Neural progenitor cell (in vitro differentiated cells): ENCODE measurements around the gene PMIS2. TPM values are rescaled to one million over a fixed set of nuclear protein-coding genes. Genes with fewer than 3 reads are reported as not detected.
A peak's percentile ranks its signal among the peaks of the same experiment; 100 is the strongest.

ENCODE experiments used
- DNase-seq: peaks from one replicate; pipeline ENCODE4 v3.0.0-alpha.2; 2016; ENCODE audit warnings: low spot score
- H2AFZ ChIP-seq: fragments of 200-600 bp; sonication (generic); replicated peaks from 2 replicates; pipeline ENCODE4 v1.6.1; 2016; ENCODE audit warnings: antibody characterized with exemption
- H3F3A ChIP-seq: fragments of 200-600 bp; sonication (generic); 2 replicates; pipeline ENCODE4 v1.6.1; 2016; ENCODE audit warnings: antibody characterized with exemption, low read depth
- H3K27ac ChIP-seq: fragments of 200-600 bp; sonication (generic); 2 replicates; pipeline ENCODE4 v1.5.1; 2016; ENCODE audit warnings: mild to moderate bottlenecking
- H3K27me3 ChIP-seq: fragments of 200-600 bp; sonication (generic); 2 replicates; pipeline ENCODE4 v1.6.1; 2016; ENCODE audit warnings: mild to moderate bottlenecking, moderate library complexity
- H3K36me3 ChIP-seq: fragments of 200-600 bp; sonication (generic); 2 replicates; pipeline ENCODE4 v1.5.1; 2016
- H3K4me1 ChIP-seq: fragments of 200-600 bp; sonication (generic); 2 replicates; pipeline ENCODE4 v1.6.1; 2016; ENCODE audit warnings: mixed run types
- H3K4me2 ChIP-seq: fragments of 200-600 bp; sonication (generic); 2 replicates; pipeline ENCODE4 v1.6.1; 2016
- H3K4me3 ChIP-seq: fragments of 200-600 bp; sonication (generic); 2 replicates; pipeline ENCODE4 v1.5.1; 2016
- H3K79me2 ChIP-seq: fragments of 200-600 bp; sonication (generic); 2 replicates; pipeline ENCODE4 v1.6.1; 2016; ENCODE audit warnings: low read depth
- H3K9ac ChIP-seq: fragments of 200-600 bp; sonication (generic); 2 replicates; pipeline ENCODE4 v1.6.1; 2016
- H3K9me3 ChIP-seq: fragments of 200-600 bp; sonication (generic); 2 replicates; pipeline ENCODE4 v1.5.1; 2016; ENCODE audit warnings: low read depth
- H4K20me1 ChIP-seq: fragments of 200-600 bp; sonication (generic); 2 replicates; pipeline ENCODE4 v1.6.1; 2016; ENCODE audit warnings: low read depth
- H3K27ac Mint-ChIP-seq: 3 replicates; pipeline ENCODE4 v1.8.0; 2021; ENCODE audit warnings: mixed read lengths
- H3K27me3 Mint-ChIP-seq: 2 replicates; pipeline ENCODE4 v1.8.0; 2022; ENCODE audit warnings: low read depth, mild to moderate bottlenecking, inconsistent platforms, moderate library complexity, mixed read lengths; ENCODE audit not compliant: insufficient read depth
- H3K36me3 Mint-ChIP-seq: 3 replicates; pipeline ENCODE4 v1.8.0; 2021; ENCODE audit warnings: mixed read lengths
- H3K4me1 Mint-ChIP-seq: 3 replicates; pipeline ENCODE4 v1.8.0; 2021; ENCODE audit warnings: mixed read lengths
- H3K4me3 Mint-ChIP-seq: 3 replicates; pipeline ENCODE4 v1.8.0; 2021; ENCODE audit warnings: mild to moderate bottlenecking, moderate library complexity, mixed read lengths
- H3K9me3 Mint-ChIP-seq: 3 replicates; pipeline ENCODE4 v1.8.0; 2020; ENCODE audit warnings: mixed read lengths
- EZH2 ChIP-seq: fragments of 200-600 bp; sonication (generic); IDR thresholded peaks from 2 replicates; pipeline ENCODE4 v1.6.1; 2017; ENCODE audit warnings: antibody characterized with exemption, mild to moderate bottlenecking, moderate library complexity
- EZH2phosphoT487 ChIP-seq: fragments of 200-600 bp; sonication (generic); IDR thresholded peaks from 2 replicates; pipeline ENCODE4 v1.6.1; 2017; ENCODE audit warnings: antibody characterized with exemption
- total RNA-seq: library from RNA; depleted of rRNA; stranded (reverse); fragments of >200 nt; gene quantifications from 2 replicates; pipeline ENCODE4 v1.2.3, GENCODE V29; 2015; ENCODE audit warnings: low replicate concordance
- TF ChIP-seq, protein P1 (sequence below): fragments of 200-600 bp; sonication (generic); IDR thresholded peaks from 2 replicates; pipeline ENCODE4 v1.5.1; 2017; ENCODE audit warnings: antibody characterized with exemption, mild to moderate bottlenecking

PMIS2 gene
- total RNA-seq, 1 donor from 2014 or later: not detected

DNA sequence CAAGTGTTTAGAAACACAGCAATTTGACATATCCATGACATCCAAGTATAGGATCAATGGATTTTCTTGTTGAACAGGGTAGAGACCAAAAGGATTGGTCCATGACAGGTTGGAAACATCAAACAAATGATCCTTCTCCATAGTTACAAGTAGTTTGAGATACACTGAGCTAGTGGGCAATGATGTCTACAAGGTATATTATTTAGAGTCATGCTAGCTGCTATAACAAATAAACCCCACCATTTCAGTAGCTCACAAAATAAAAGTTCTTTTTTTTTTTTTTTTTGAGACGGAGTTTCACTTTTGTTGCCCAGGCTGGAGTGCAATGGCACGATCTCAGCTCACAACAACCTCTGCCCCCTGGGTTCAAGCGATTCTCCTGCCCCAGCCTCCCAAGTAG, 21.7 kb downstream of the PMIS2 start:
- Histone ChIP-seq H3K36me3 (no peaks in the 10 kb centered on the region), H3K27ac (no peak overlapping the region), H2AFZ (no peak overlapping the region), H3K4me2 (no peak overlapping the region), H3K79me2 (no peaks in the 10 kb centered on the region), H3F3A (no peaks in the 10 kb centered on the region), H3K27me3 (peaks cover 6% of the 10 kb centered on the region), H3K9ac (no peak overlapping the region), H4K20me1 (no peaks in the 10 kb centered on the region), H3K9me3 (no peaks in the 10 kb centered on the region), H3K4me1 (no peaks in the 10 kb centered on the region), H3K4me3 (no peak overlapping the region)
- Mint-ChIP-seq H3K27me3 (peaks cover 15% of the 10 kb centered on the region), H3K27ac (no peak overlapping the region), H3K36me3 (no peaks in the 10 kb centered on the region), H3K4me1 (no peaks in the 10 kb centered on the region), H3K9me3 (peaks cover 19% of the 10 kb centered on the region), H3K4me3 (no peak overlapping the region)
- TF ChIP-seq, protein P1, sequence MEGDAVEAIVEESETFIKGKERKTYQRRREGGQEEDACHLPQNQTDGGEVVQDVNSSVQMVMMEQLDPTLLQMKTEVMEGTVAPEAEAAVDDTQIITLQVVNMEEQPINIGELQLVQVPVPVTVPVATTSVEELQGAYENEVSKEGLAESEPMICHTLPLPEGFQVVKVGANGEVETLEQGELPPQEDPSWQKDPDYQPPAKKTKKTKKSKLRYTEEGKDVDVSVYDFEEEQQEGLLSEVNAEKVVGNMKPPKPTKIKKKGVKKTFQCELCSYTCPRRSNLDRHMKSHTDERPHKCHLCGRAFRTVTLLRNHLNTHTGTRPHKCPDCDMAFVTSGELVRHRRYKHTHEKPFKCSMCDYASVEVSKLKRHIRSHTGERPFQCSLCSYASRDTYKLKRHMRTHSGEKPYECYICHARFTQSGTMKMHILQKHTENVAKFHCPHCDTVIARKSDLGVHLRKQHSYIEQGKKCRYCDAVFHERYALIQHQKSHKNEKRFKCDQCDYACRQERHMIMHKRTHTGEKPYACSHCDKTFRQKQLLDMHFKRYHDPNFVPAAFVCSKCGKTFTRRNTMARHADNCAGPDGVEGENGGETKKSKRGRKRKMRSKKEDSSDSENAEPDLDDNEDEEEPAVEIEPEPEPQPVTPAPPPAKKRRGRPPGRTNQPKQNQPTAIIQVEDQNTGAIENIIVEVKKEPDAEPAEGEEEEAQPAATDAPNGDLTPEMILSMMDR: no peak
- no peak for TF ChIP-seq EZH2phosphoT487
- TF ChIP-seq EZH2: no peak
- no peak for DNase-seq

DNA sequence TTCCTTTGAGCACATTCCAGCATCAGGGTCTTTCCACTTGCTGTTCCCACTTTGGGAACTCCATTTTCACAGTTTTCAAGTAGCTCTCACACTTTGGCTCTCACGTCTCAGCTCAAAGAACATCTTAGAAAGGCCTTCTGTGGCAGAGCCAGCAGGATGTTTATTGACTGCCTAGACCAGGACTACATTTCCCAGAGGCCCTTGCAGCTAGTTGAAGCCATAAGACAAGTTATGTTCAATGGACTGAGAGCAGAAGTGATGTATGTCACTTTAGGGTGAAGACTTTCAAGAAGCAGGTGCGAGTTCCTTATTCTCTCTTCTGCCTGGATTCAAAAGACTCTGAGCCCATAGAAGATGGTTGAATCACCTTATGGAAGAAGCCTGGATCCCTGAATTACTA, 22.3 kb downstream of the PMIS2 start:
- no peaks in the 10 kb centered on the region for H3K36me3 Mint-ChIP-seq
- Histone ChIP-seq H4K20me1 (no peaks in the 10 kb centered on the region), H3K79me2 (peaks cover 5% of the 10 kb centered on the region), H3K27me3 (peaks cover 6% of the 10 kb centered on the region), H3K27ac (no peak overlapping the region), H3K9me3 (no peaks in the 10 kb centered on the region), H3K36me3 (no peaks in the 10 kb centered on the region), H3K4me1 (no peaks in the 10 kb centered on the region), H2AFZ (no peak overlapping the region), H3F3A (no peaks in the 10 kb centered on the region), H3K4me2 (no peak overlapping the region), H3K4me3 (no peak overlapping the region), H3K9ac (no peak overlapping the region)
- no peaks in the 10 kb centered on the region for H3K4me1 Mint-ChIP-seq
- peaks cover 19% of the 10 kb centered on the region for H3K9me3 Mint-ChIP-seq
- no peak for DNase-seq
- no peak for TF ChIP-seq EZH2phosphoT487
- H3K4me3 Mint-ChIP-seq: no peak overlapping the region
- peaks cover 12% of the 10 kb centered on the region for H3K27me3 Mint-ChIP-seq
- no peak overlapping the region for H3K27ac Mint-ChIP-seq

DNA sequence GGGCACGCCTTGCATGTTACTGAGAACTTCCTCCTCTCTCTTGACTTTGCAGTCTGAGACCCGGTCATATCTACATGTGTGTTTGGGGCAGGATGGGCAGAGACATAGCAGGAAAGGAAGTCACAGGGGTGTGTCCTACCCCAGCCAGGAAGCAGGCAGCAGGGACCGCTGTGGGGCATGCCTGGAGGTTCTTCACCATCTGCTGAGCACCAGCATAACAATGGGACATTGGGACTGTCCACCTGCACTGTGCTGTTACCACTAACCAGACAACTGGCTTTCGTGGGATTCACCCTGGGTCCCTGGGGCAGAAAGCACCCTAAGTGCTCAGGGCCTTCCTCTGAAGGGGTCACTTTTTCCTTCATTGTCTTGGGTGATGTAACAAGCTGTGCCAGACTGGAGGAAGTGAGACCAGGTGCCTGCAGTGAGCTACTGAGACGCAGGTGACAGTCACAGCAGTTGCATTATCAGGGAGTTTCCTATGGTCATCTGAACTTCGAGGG, 23.9 kb downstream of the PMIS2 start:
- Mint-ChIP-seq H3K4me3 (no peak overlapping the region), H3K36me3 (no peaks in the 10 kb centered on the region), H3K9me3 (peaks cover 14% of the 10 kb centered on the region), H3K27me3 (peaks cover 12% of the 10 kb centered on the region), H3K4me1 (no peaks in the 10 kb centered on the region), H3K27ac (no peak overlapping the region)
- H3K79me2 ChIP-seq: peaks cover 7% of the 10 kb centered on the region
- peaks cover 6% of the 10 kb centered on the region for H3K27me3 ChIP-seq
- H4K20me1 ChIP-seq: no peaks in the 10 kb centered on the region
- no peak overlapping the region for H3K4me2 ChIP-seq
- H3K4me3 ChIP-seq: no peak overlapping the region
- no peaks in the 10 kb centered on the region for H3K36me3 ChIP-seq
- H2AFZ ChIP-seq: no peak overlapping the region
- no peak for DNase-seq
- no peaks in the 10 kb centered on the region for H3F3A ChIP-seq
- no peaks in the 10 kb centered on the region for H3K4me1 ChIP-seq
- no peaks in the 10 kb centered on the region for H3K9me3 ChIP-seq
- no peak overlapping the region for H3K27ac ChIP-seq
- TF ChIP-seq EZH2phosphoT487 (no peak), EZH2 (no peak)
- TF ChIP-seq, protein P1: no peak
- no peak overlapping the region for H3K9ac ChIP-seq

DNA sequence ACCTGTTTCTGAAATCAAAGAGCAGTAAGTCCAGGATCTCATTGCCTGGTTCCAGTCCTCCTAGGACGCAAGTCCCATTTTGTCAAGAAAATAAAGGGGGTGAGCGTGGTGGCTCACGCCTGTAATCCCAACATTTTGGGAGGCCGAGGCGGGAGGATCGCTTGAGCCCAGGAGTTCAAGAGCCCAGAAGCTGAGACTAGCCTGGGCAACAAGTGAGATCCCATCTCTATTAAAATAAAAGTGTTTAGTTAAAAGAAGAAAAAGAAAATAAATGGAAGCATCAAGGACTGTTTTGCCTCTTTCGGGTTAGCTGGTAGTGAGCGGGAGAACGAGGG, 26.2 kb downstream of the PMIS2 start:
- Histone ChIP-seq H3K4me1 (no peaks in the 10 kb centered on the region), H3K4me3 (peak overlapping the region; percentile 83), H3K27ac (no peak overlapping the region), H3K79me2 (peaks cover 7% of the 10 kb centered on the region), H3K27me3 (peaks cover 6% of the 10 kb centered on the region), H3K4me2 (peak overlapping the region; percentile 99), H3K9me3 (no peaks in the 10 kb centered on the region), H2AFZ (peak overlapping the region; percentile 97), H3F3A (no peaks in the 10 kb centered on the region), H4K20me1 (no peaks in the 10 kb centered on the region), H3K36me3 (no peaks in the 10 kb centered on the region), H3K9ac (no peak overlapping the region)
- DNase-seq: no peak
- peaks cover 15% of the 10 kb centered on the region for H3K27me3 Mint-ChIP-seq
- peaks cover 2% of the 10 kb centered on the region for H3K36me3 Mint-ChIP-seq
- H3K4me3 Mint-ChIP-seq: peak overlapping the region; percentile 92
- peaks cover 12% of the 10 kb centered on the region for H3K9me3 Mint-ChIP-seq
- no peaks in the 10 kb centered on the region for H3K4me1 Mint-ChIP-seq
- TF ChIP-seq EZH2: peak; percentile 37
- no peak for TF ChIP-seq EZH2phosphoT487
- H3K27ac Mint-ChIP-seq: no peak overlapping the region
